ENCODE measurements around the gene HABP4.
"Not testable (repeated sequence)": the region's sequence is repeated elsewhere in the genome, so short reads cannot be mapped to it uniquely, and the experiment has no call there.

Gene HABP4

GRCh38 chr9:96491880-96492525 lies 42.0 kb downstream of the HABP4 start:
- no peak overlapping the region for H3K4me3 ChIP-seq (ENCODE audit: low read length)
- no peak for DNase-seq (ENCODE audit: low read depth, low spot score)

- H3K4me3 ChIP-seq (ENCODE audit: low read length): no peak overlapping the region
- DNase-seq (ENCODE audit: low read depth, low spot score): no peak
Observed at GRCh38 chr9:96492993-96493531, 43.1 kb downstream of the HABP4 start.

- no peak overlapping the region for H3K4me3 ChIP-seq (ENCODE audit: low read length)
- no peak for DNase-seq (ENCODE audit: low read depth, low spot score)
Observed at GRCh38 chr9:96493757-96494156, 43.8 kb downstream of the HABP4 start.

- no peak overlapping the region for H3K4me3 ChIP-seq (ENCODE audit: low read length)
- no peak for DNase-seq (ENCODE audit: low read depth, low spot score)
Observed at GRCh38 chr9:96494215-96494800, 44.3 kb downstream of the HABP4 start.

- DNase-seq (ENCODE audit: low read depth, low spot score): no peak
- H3K4me3 ChIP-seq (ENCODE audit: low read length): no peak overlapping the region
Observed at GRCh38 chr9:96495341-96495740, 45.4 kb downstream of the HABP4 start.

- H3K4me3 ChIP-seq (ENCODE audit: low read length): no peak overlapping the region
- no peak for DNase-seq (ENCODE audit: low read depth, low spot score)
Observed at GRCh38 chr9:96496368-96497116, 46.6 kb downstream of the HABP4 start.

- H3K4me3 ChIP-seq (ENCODE audit: low read length): no peak overlapping the region
- DNase-seq (ENCODE audit: low read depth, low spot score): no peak
Observed at GRCh38 chr9:96497117-96497399, 47.1 kb downstream of the HABP4 start.

- no peak overlapping the region for H3K4me3 ChIP-seq (ENCODE audit: low read length)
- no peak for DNase-seq (ENCODE audit: low read depth, low spot score)
Observed at GRCh38 chr9:96498796-96499195, 48.8 kb downstream of the HABP4 start.

GRCh38 chr9:96499257-96499656 lies 49.3 kb downstream of the HABP4 start:
- no peak for DNase-seq (ENCODE audit: low read depth, low spot score)
- H3K4me3 ChIP-seq (ENCODE audit: low read length): no peak overlapping the region

- no peak overlapping the region for H3K4me3 ChIP-seq (ENCODE audit: low read length)
- no peak for DNase-seq (ENCODE audit: low read depth, low spot score)
Observed at GRCh38 chr9:96500696-96501632, 51.0 kb downstream of the HABP4 start.

GRCh38 chr9:96501633-96502538 lies 51.9 kb downstream of the HABP4 start:
- DNase-seq (ENCODE audit: low read depth, low spot score): no peak

GRCh38 chr9:96502539-96503373 lies 52.8 kb downstream of the HABP4 start:
- no peak for DNase-seq (ENCODE audit: low read depth, low spot score)
- no peak overlapping the region for H3K4me3 ChIP-seq (ENCODE audit: low read length)

More at GRCh38 chr9:96501633-96502538, 51.9 kb downstream of the HABP4 start:
- no peak overlapping the region for H3K4me3 ChIP-seq (ENCODE audit: low read length)

GRCh38 chr9:96503374-96503748 lies 53.4 kb downstream of the HABP4 start:
- not testable (repeated sequence) for DNase-seq (ENCODE audit: low read depth, low spot score); H3K4me3 ChIP-seq (ENCODE audit: low read length)

- DNase-seq (ENCODE audit: low read depth, low spot score): no peak
- H3K4me3 ChIP-seq (ENCODE audit: low read length): no peak overlapping the region
Observed at GRCh38 chr9:96503918-96504317, 53.9 kb downstream of the HABP4 start.

GRCh38 chr9:96505316-96505991 lies 55.5 kb downstream of the HABP4 start:
- no peak overlapping the region for H3K4me3 ChIP-seq (ENCODE audit: low read length)
- DNase-seq (ENCODE audit: low read depth, low spot score): no peak

GRCh38 chr9:96508227-96508940 lies 58.4 kb downstream of the HABP4 start:
- no peak for DNase-seq (ENCODE audit: low read depth, low spot score)
- H3K4me3 ChIP-seq (ENCODE audit: low read length): no peak overlapping the region

All from Jurkat, Clone E6-1 (cell line).